SK-N-SH treated with all-trans-retinoic acid at 6 μM for 48 hours (cell line): ENCODE measurements around the gene DAND5.

Experiments
- ARNTL ChIP-seq: fragments of 450-650 bp; formaldehyde crosslinking; IDR thresholded peaks from 2 replicates; pipeline ENCODE4 v1.5.0; 2020; ENCODE audit warnings: low read depth, mild to moderate bottlenecking, moderate library complexity, borderline replicate concordance
- CSRNP3 ChIP-seq: fragments of 250-450 bp; sonication (Bioruptor Pico); IDR thresholded peaks from 2 replicates; pipeline ENCODE4 v1.5.1; 2021; ENCODE audit warnings: mild to moderate bottlenecking, moderate library complexity
- ESRRG ChIP-seq: fragments of 250-450 bp; sonication (Bioruptor Pico); IDR thresholded peaks from 2 replicates; pipeline ENCODE4 v1.6.1; 2021; ENCODE audit warnings: mild to moderate bottlenecking
- OSR1 ChIP-seq: fragments of 250-450 bp; sonication (Bioruptor Pico); IDR thresholded peaks from 2 replicates; pipeline ENCODE4 v1.8.0; 2022; ENCODE audit warnings: moderate library complexity, mild to moderate bottlenecking, inconsistent platforms
- PATZ1 ChIP-seq: fragments of 250-450 bp; sonication (Bioruptor Pico); IDR thresholded peaks from 2 replicates; pipeline ENCODE4 v1.8.0; 2020; ENCODE audit warnings: mild to moderate bottlenecking, moderate library complexity, borderline replicate concordance
- RARB ChIP-seq: fragments of 250-450 bp; sonication (Bioruptor Pico); IDR thresholded peaks from 2 replicates; pipeline ENCODE4 v1.8.0; 2021; ENCODE audit warnings: mild to moderate bottlenecking, moderate library complexity
- ZFP3 ChIP-seq: fragments of 250-450 bp; sonication (Bioruptor Pico); IDR thresholded peaks from 2 replicates; pipeline ENCODE4 v1.5.0; 2020; ENCODE audit warnings: mild to moderate bottlenecking, moderate library complexity
- ZFP30 ChIP-seq: fragments of 450-650 bp; formaldehyde crosslinking; IDR thresholded peaks from 2 replicates; pipeline ENCODE4 v1.5.0; 2022; ENCODE audit warnings: mild to moderate bottlenecking, moderate library complexity
- ZNF70 ChIP-seq: fragments of 450-650 bp; formaldehyde crosslinking; IDR thresholded peaks from 2 replicates; pipeline ENCODE4 v1.5.0; 2020; ENCODE audit warnings: mild to moderate bottlenecking, moderate library complexity
- ZNF8 ChIP-seq: fragments of 450-650 bp; formaldehyde crosslinking; IDR thresholded peaks from 2 replicates; pipeline ENCODE4 v1.5.0; 2020; ENCODE audit warnings: mild to moderate bottlenecking, moderate library complexity

DNA sequence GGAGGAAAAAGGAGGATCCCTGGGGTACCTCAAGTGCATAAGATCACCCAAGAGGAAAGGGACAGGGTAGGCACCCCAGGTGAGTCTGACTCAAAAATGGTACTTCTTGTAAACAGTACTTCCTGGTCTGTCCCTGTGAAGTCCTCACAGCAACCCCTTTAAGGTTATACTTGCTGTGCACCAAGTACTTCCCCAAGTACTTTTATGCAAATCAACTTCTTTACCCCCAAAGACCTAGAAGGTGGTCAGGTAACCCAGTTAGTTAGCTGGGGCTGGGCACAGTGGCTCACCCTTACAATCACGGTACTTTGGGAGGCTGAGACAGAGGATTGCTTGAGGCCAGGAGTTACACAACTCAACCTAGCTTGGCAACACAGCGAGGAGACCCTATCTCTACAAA is 28.5 kb upstream of the DAND5 start:
- no peak for TF ChIP-seq PATZ1 (CRISPR knock-in tag)
- TF ChIP-seq ZNF70 (CRISPR knock-in tag) = no peak
- no peak for TF ChIP-seq ZNF8 (CRISPR knock-in tag)
- TF ChIP-seq RARB (CRISPR knock-in tag) = no peak
- no peak for TF ChIP-seq CSRNP3 (CRISPR knock-in tag)
- TF ChIP-seq ZFP3 (CRISPR knock-in tag) = no peak
- TF ChIP-seq ARNTL (CRISPR knock-in tag) = no peak
- no peak for TF ChIP-seq ESRRG
- TF ChIP-seq ZFP30 = no peak
- no peak for TF ChIP-seq OSR1 (CRISPR knock-in tag)
